OCI-LY3 (cell line): Measurements from ENCODE around the gene FAM53C.

ENCODE experiments used
- H2AFZ ChIP-seq: fragments of 200-600, 300-600 bp; shearing (Covaris generic); 2 replicates; pipeline ENCODE4 v1.6.0; 2014; ENCODE audit warnings: antibody characterized with exemption, low read depth, low read length
- H3K27ac ChIP-seq: fragments of 200-600, 300-600 bp; sonication (generic); 2 replicates; pipeline ENCODE4 v1.5.1; 2014; ENCODE audit warnings: mild to moderate bottlenecking, low read length, moderate library complexity, mixed read lengths
- H3K27me3 ChIP-seq: fragments of 200-600, 300-600 bp; sonication (generic); 2 replicates; pipeline ENCODE4 v1.6.1; 2014; ENCODE audit warnings: low read depth, low read length, mixed read lengths
- H3K36me3 ChIP-seq: fragments of 200-600, 300-600 bp; sonication (generic); replicated peaks from 2 replicates; pipeline ENCODE3; 2014; ENCODE audit warnings: low read depth, low read length, mixed read lengths
- H3K4me1 ChIP-seq: fragments of 300-600, 200-600 bp; sonication (generic); 2 replicates; pipeline ENCODE4 v1.6.1; 2014; ENCODE audit warnings: low read length, mixed read lengths
- H3K4me2 ChIP-seq: fragments of 200-600, 300-600 bp; sonication (generic); 2 replicates; pipeline ENCODE4 v1.6.1; 2014; ENCODE audit warnings: low read length, mixed read lengths
- H3K4me3 ChIP-seq: fragments of 300-600, 200-600 bp; sonication (generic); 2 replicates; pipeline ENCODE4 v1.5.1; 2014; ENCODE audit warnings: antibody characterized with exemption, mild to moderate bottlenecking, low read length, moderate library complexity
- H3K79me2 ChIP-seq: fragments of 300-600, 200-600 bp; shearing (Covaris generic); 2 replicates; pipeline ENCODE4 v1.6.1; 2014; ENCODE audit warnings: mild to moderate bottlenecking, low read length, mixed read lengths
- H3K9ac ChIP-seq: fragments of 300-600, 200-600 bp; shearing (Covaris generic); 2 replicates; pipeline ENCODE4 v1.6.0; 2014; ENCODE audit warnings: mild to moderate bottlenecking, low read length, moderate library complexity
- H3K9me3 ChIP-seq: fragments of 200-600, 300-600 bp; shearing (Covaris generic); 2 replicates; pipeline ENCODE4 v1.6.1; 2014; ENCODE audit warnings: low read length, mixed read lengths; ENCODE audit not compliant: insufficient read depth
- H4K20me1 ChIP-seq: fragments of 200-600, 300-600 bp; sonication (generic); 2 replicates; pipeline ENCODE4 v1.6.1; 2016; ENCODE audit warnings: low read length, mixed read lengths; ENCODE audit not compliant: insufficient read depth
- CTCF ChIP-seq: fragments of 200-600, 300-600 bp; sonication (generic); IDR thresholded peaks from 2 replicates; pipeline ENCODE4 v1.5.1; 2014; ENCODE audit warnings: antibody characterized with exemption, low read length, low read depth
- EZH2phosphoT487 ChIP-seq: fragments of 200-600 bp; shearing (Covaris generic); IDR thresholded peaks from 2 replicates; pipeline ENCODE4 v1.6.1; 2018; ENCODE audit warnings: antibody characterized with exemption, mixed run types, low read depth

Gene FAM53C

GRCh38 chr5:138337685-138338410, at the start of gene FAM53C:
TSS of gene FAM53C (plus strand) at chr5:138338266. CDS start at chr5:138341336, 3,070 bp downstream.
- H3K9me3 ChIP-seq: no peaks in the 10 kb centered on the region
- peak within 1 kb of the TSS; percentile 82 for H3K27ac ChIP-seq
- peaks cover 18% of the 10 kb centered on the region for H3K4me1 ChIP-seq
- peaks cover 7% of the 10 kb centered on the region for H3K36me3 ChIP-seq
- H2AFZ ChIP-seq: peak within 1 kb of the TSS; percentile 87
- peak within 1 kb of the TSS; percentile 90 for H3K9ac ChIP-seq
- H3K4me2 ChIP-seq: peak within 1 kb of the TSS; percentile 99
- peaks cover 18% of the 10 kb centered on the region for H4K20me1 ChIP-seq
- TF ChIP-seq EZH2phosphoT487 (no peak), CTCF (no peak)
- no peaks in the 10 kb centered on the region for H3K27me3 ChIP-seq
- H3K4me3 ChIP-seq: peak within 1 kb of the TSS; percentile 98
- peaks cover 40% of the 10 kb centered on the region for H3K79me2 ChIP-seq

- H3K79me2 ChIP-seq: no peaks in the 10 kb centered on the region
- no peaks in the 10 kb centered on the region for H3K9me3 ChIP-seq
- H3K4me3 ChIP-seq: no peak overlapping the region
- no peaks in the 10 kb centered on the region for H3K36me3 ChIP-seq
- H3K9ac ChIP-seq: no peak overlapping the region
- no peak overlapping the region for H3K27ac ChIP-seq
- H3K27me3 ChIP-seq: no peaks in the 10 kb centered on the region
- peaks cover 4% of the 10 kb centered on the region; the same call in 1 of the 2 replicates for H3K4me1 ChIP-seq
- no peak overlapping the region for H2AFZ ChIP-seq
- H3K4me2 ChIP-seq: no peak overlapping the region
- no peaks in the 10 kb centered on the region for H4K20me1 ChIP-seq
- TF ChIP-seq EZH2phosphoT487: no peak
These were observed 48.8 kb upstream of the FAM53C start for GRCh38 chr5:138289296-138289695.

GRCh38 chr5:138303372-138303771, 34.7 kb upstream of the FAM53C start:
- H3K4me3 ChIP-seq: no peak overlapping the region
- no peaks in the 10 kb centered on the region for H3K4me1 ChIP-seq
- H3K79me2 ChIP-seq: no peaks in the 10 kb centered on the region
- no peak for TF ChIP-seq EZH2phosphoT487
- no peak for TF ChIP-seq CTCF
- H3K36me3 ChIP-seq: no peaks in the 10 kb centered on the region
- H3K9ac ChIP-seq: no peak overlapping the region
- no peaks in the 10 kb centered on the region for H4K20me1 ChIP-seq
- H2AFZ ChIP-seq: no peak overlapping the region
- no peak overlapping the region for H3K27ac ChIP-seq
- no peaks in the 10 kb centered on the region for H3K27me3 ChIP-seq
- H3K4me2 ChIP-seq: no peak overlapping the region
- no peaks in the 10 kb centered on the region for H3K9me3 ChIP-seq

GRCh38 chr5:138305797-138306196, 32.3 kb upstream of the FAM53C start:
- Histone ChIP-seq H3K9ac (no peak overlapping the region), H3K27me3 (no peaks in the 10 kb centered on the region), H3K36me3 (no peaks in the 10 kb centered on the region), H3K4me1 (no peaks in the 10 kb centered on the region), H3K4me3 (no peak overlapping the region), H4K20me1 (no peaks in the 10 kb centered on the region), H3K9me3 (no peaks in the 10 kb centered on the region), H3K4me2 (no peak overlapping the region), H3K79me2 (no peaks in the 10 kb centered on the region), H2AFZ (no peak overlapping the region), H3K27ac (no peak overlapping the region)
- no peak for TF ChIP-seq CTCF
- no peak for TF ChIP-seq EZH2phosphoT487
